K562 (cell line): ENCODE measurements around the gene EAF1. TPM values are rescaled to one million over a fixed set of nuclear protein-coding genes. Genes with fewer than 3 reads are reported as not detected.
A peak's percentile ranks its signal among the peaks of the same experiment; 100 is the strongest.

ENCODE experiments used
- CHAMP1 ChIP-seq: fragments of 450-650 bp; IDR thresholded peaks from 2 replicates; pipeline ENCODE4 v1.6.1; 2016; ENCODE audit warnings: mild to moderate bottlenecking
- EHMT2 ChIP-seq: fragments of 450-650 bp; IDR thresholded peaks from 2 replicates; pipeline ENCODE4 v1.6.1; 2018; ENCODE audit warnings: antibody characterized with exemption
- FOXK2 ChIP-seq, 2 experiments: fragments of 450-650 bp; IDR thresholded peaks in 1 of 2; conservative IDR thresholded peaks in 1 of 2; 2 replicates each; pipeline ENCODE4 v1.6.1; 2016; ENCODE audit warnings: low read depth in 2 of 2, mild to moderate bottlenecking in 1 of 2
- HMG20A ChIP-seq: fragments of 450-650 bp; formaldehyde crosslinking; conservative IDR thresholded peaks from 2 replicates; pipeline ENCODE4 v1.4.0; 2020; ENCODE audit warnings: mild to moderate bottlenecking, mixed read lengths
- HOMEZ ChIP-seq: fragments of 250-450 bp; sonication (Bioruptor Pico); IDR thresholded peaks from 2 replicates; pipeline ENCODE4 v1.4.0; 2020; ENCODE audit warnings: mild to moderate bottlenecking, moderate library complexity
- MGA ChIP-seq: fragments of 450-650 bp; IDR thresholded peaks from 2 replicates; pipeline ENCODE4 v1.6.1; 2016; ENCODE audit warnings: mild to moderate bottlenecking, moderate library complexity
- PHF8 ChIP-seq: fragments of 200-600 bp; sonication (generic); IDR thresholded peaks from 2 replicates; pipeline ENCODE4 v1.6.1; 2012; ENCODE audit warnings: mixed run types, mild to moderate bottlenecking, inconsistent platforms, low read length, moderate library complexity, borderline replicate concordance
- POLR2A ChIP-seq: fragments of 450-650 bp; conservative IDR thresholded peaks from 2 replicates; pipeline ENCODE4 v1.6.1; 2016
- PTTG1 ChIP-seq: fragments of 450-650 bp; IDR thresholded peaks from 2 replicates; pipeline ENCODE4 v1.6.1; 2016; ENCODE audit warnings: low read depth, mild to moderate bottlenecking, missing genetic modification characterization, missing compliant biosample characterization
- YBX1 ChIP-seq: fragments of 450-650 bp; IDR thresholded peaks from 2 replicates; pipeline ENCODE4 v1.7.1; 2016; ENCODE audit warnings: mild to moderate bottlenecking
- ZNF316 ChIP-seq: fragments of 450-650 bp; IDR thresholded peaks from 2 replicates; pipeline ENCODE4 v1.6.1; 2016
- polyA plus RNA-seq, 8 experiments: library from polyadenylated mRNA; depleted of rRNA in 4 of 8; stranded (reverse) in 5 of 8; unstranded in 3 of 8; fragments of >200 nt; fragmentation: Nextera tagmentation in 2 of 8; fragmentation: Illumina TruSeq in 1 of 8; extraction: Ambion mirVana in 2 of 8; extraction: Trizol in 1 of 8; gene quantifications; 2 replicates each; pipeline versions ENCODE4 v1.2.1 to v1.2.3, GENCODE V29; 2011 to 2014; ENCODE audit warnings: inconsistent platforms in 1 of 8, missing spikeins in 1 of 8
- total RNA-seq, 7 experiments: library from RNA; depleted of rRNA in 6 of 7; stranded (reverse); fragments of >200 nt in 6 of 7; fragmentation: Illumina TruSeq in 2 of 7; extraction: Trizol in 2 of 7; gene quantifications; 2 replicates each; pipeline versions ENCODE4 v1.2.1 to v1.2.3, GENCODE V29; 2011 to 2021; ENCODE audit warnings: low replicate concordance in 1 of 7

Gene EAF1
- total and polyA plus RNA-seq, 9 of the 15 experiments (the other 6 are each of a cell fraction or from before 2014, with no cell fraction given), result 7.0 to 26.8 (median 20.4) TPM

- TF ChIP-seq CHAMP1 (peak; percentile 64; the same call in 1 of the 2 replicates), MGA (no peak; the same call in 1 of the 2 replicates), EHMT2 (peak; percentile 89), PTTG1 (tag) (no peak), HMG20A (CRISPR knock-in tag) (no peak), ZNF316 (no peak), YBX1 (no peak), FOXK2 (conservative IDR thresholded peaks at IDR 0.05 in 1 of 2, IDR thresholded peaks at IDR 0.05 in 1 of 2; ENCODE audit: low read depth in 2 of 2) (peak; percentile 23 to 42; a peak in 1 of 4 replicates), POLR2A (peak; percentile 89), HOMEZ (CRISPR knock-in tag) (no peak), PHF8 (peak; percentile 95)
Measured at GRCh38 chr3:15427182-15427880, at the start of gene EAF1, which contains the start of gene METTL6 (continued).
